T1000 (cell line): Measurements from ENCODE around the gene RCVRN.

Source experiments
- DNase-seq: peaks from one replicate; lab custom pipeline; 2025; ENCODE audit warnings: mixed read lengths; lab: John Stamatoyannopoulos, UW

RCVRN gene

DNA sequence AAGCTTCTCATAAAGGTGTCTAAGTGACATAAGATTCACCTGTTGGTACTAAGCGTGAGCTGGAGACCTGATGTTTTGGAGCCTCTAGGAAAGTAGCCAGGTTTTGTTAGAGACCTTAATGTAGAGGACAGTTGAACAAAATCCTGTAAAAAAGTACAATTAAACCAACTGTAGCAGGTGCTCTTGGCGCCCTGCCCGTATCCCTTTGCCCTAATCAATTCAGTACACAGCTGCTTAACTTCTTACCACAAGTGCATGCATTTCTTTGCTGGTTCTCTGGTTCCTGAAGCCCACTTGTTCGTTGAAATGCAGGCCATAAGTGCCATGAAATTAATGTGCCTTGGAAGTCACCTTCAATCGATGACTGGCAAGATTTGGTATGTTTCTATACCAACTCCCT, 54.9 kb downstream of the RCVRN start:
- DNase-seq: no peak
